NCI-H1048 (cell line): ENCODE results near the gene PTCD2.

Source experiments
- DNase-seq: peaks from one replicate; lab custom pipeline; 2025; lab: John Stamatoyannopoulos, UW

PTCD2 gene, protein sequence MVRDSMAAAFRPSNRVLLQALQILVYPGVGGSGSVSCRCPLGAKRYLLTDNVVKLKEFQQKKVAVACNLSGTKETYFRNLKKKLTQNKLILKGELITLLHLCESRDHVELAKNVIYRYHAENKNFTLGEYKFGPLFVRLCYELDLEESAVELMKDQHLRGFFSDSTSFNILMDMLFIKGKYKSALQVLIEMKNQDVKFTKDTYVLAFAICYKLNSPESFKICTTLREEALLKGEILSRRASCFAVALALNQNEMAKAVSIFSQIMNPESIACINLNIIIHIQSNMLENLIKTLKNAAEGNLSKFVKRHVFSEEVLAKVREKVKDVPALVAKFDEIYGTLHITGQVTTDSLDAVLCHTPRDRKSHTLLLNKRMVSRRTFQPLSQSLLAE

DNA sequence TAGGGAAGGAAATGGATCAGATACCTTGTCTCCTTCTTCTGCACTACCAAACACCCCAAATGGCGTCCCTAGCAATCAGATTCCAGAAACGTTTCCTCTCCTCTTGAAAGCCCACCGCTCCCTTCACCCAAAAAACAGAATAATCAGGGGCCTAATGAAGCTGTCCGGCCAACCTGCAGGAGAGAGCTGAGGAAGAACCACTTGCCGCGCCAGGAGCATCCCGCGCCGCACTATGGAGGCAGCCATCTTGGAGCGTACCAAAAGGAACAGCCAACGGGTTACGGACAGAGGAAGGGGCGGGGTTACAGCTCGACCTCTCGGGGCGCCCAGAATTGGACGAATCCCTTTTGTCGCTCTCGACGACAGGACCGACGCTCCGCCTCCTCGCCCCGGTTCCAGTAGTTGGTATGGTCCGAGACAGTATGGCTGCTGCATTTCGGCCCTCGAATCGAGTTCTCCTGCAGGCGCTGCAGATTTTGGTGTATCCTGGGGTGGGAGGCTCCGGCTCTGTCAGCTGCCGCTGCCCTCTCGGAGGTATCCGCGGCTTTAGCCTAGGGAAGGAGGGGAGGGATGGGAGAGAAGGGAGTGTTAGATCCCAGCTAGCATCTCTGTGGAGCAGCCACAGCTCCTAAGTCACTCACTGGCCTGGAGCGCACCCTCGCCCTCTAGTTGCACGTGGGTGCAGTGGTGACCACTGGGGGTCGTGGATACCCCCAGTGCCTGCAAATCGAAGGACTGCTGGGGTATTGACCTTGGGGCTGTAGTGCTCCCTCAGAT, at the start of gene PTCD2, which contains the start of gene MRPS27:
TSS of gene PTCD2 (plus strand) at position 398 of the 777 bp plus-strand sequence. CDS start at position 408, 10 bp downstream.
TSS of gene MRPS27 (minus strand) at position 265 of the 777 bp plus-strand sequence. CDS start at position 246, 19 bp downstream.
- peak; percentile 97 for DNase-seq

DNA sequence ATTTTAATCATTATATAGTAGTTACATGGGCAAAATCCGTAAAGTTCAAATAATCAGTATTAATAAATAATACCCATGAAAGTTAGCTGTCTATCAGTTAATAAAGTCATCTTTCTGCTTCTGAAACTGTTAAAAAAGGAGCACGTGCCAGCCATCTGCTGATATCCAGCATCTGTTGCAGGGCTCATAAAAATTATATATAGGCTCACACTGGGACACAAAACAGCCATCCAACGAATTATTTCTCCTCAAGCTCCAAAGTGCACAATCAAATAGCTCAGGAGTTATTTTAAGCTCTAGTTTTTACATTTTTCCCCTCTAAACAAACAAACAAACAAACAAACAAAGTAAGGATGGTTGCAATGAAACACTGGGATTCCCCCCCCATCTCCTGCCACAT, 48.5 kb upstream of the PTCD2 start:
- DNase-seq = no peak

DNA sequence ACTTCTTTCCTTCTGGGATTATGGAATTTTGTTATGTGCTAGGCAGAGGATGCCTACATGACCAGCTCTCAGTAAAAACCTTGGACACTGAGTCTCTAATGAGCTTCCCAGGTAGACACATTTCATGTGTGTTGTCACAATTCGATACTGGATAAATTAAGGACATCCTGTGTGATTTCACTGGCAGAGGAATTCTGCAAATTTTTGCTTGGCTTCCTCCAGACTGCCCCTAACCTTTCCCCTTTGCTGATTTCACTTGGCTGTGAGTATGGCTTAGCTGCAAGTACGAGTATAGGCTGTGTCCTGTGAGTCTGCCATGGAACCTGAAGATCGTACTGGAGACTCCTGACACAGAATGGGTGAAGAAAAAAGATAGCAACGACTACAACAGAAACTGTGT, 47.8 kb upstream of the PTCD2 start:
- DNase-seq = no peak

DNA sequence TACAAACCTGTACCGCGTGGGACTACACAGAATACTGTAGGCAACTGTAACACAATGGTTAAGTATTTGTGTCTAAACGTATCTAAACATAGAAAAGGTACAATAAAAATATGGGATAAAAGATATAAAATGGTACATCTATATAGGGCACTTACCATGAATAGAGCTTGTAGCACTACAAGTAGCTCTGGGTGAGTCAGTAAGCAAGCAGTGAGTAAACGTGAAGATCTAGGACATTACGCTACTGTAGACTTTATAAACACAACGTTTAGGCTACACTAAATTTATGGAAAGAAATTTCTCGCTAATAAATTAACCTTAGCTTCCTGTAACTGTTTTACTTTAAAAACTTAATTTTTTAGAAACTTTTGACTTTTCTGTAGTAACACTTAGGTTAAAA, 46.6 kb upstream of the PTCD2 start:
- DNase-seq = no peak

DNA sequence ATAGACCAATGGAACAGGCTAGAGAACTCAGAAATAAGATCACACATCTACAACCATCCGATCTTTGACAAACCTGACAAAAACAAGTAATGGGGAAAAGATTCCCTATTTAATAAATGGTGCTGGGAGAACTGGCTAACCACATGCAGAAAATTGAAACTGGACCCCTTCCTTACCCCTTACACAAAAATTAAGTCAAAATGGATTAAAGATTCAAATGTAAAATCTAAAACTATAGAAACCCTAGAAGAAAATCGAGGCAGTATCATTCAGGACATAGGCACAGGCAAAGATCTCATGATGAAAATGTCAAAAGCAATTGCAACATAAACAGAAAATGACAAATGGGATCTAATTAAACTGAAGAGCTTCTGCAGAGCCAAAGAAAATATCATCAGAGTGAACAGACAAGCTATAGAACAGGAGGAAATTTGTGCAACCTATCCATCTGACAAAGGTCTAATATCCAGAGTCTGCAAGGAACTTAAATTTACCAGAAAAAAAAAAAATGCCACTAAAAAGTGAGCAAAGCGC, 43.9 kb upstream of the PTCD2 start:
- no peak for DNase-seq

DNA sequence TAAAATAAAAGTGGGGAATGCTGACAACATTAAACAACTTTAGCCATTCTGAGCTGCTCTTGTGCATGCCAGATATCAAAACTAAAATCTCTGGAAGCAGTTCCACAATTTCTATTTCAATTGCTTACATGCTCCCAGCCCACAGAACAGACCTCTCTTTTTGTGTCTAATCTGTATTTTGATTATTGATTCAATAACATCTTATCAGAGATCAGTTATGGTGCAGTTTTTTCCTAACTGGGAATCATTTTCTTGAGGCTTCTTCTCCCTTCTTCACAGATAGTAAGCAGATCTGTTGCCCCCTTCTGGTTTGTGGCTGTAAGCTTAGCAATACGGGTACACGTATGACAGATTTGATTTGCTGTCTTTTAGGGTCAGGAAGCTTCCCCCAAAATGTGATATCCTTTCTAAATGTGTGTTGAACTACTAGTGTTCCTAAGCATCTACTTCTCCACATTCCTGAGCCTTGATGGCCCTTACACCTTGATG, 39.5 kb upstream of the PTCD2 start:
- no peak for DNase-seq

DNA sequence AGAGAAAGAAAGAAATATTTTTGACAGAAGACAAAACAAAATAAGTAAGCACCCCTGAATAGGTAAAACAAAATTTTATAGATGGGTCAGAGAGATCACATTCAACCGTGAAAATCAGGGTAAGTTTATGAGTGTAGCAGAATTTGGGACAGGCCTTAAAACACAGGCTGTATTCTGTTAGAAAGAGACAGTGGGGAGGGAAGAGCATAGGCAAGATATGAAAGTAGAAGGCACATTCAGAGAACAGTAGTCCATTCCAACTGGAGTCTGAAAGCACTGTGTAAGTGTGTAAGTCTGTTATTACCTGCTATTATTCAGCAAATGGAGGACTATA, 38.8 kb upstream of the PTCD2 start:
- no peak for DNase-seq

DNA sequence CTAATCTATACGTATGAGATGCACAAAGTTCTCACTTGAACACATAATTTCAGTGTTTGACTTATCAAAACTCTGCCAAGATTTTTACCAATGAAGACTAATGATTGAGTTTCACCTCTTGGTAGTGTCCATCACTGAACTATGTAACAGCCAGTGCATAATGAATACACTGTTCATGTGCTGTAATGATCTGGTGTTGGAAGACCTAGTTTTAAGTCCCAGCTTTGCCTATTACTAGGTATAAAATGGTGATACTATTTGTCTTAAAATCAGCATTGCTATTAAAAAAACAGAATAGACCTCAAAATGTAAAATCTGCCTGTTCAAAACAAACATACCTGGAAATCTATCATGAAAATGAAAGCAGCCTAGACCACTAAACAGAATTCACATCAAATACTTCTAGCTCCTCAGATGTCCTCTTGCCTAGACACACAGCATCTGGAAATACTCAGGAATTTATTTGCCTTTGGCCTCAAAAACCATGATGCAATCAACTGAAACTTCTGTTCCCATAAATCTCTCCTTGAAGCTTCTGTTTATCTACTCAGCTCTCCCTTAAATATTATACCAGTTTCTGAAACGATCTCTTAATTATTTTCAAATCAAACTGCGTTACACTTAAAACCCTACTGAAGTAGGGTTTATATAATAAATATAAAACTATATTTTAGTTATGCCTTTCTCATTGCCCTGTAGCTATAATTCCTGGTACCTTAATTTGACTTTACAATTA, 38.2 kb upstream of the PTCD2 start:
- no peak for DNase-seq

DNA sequence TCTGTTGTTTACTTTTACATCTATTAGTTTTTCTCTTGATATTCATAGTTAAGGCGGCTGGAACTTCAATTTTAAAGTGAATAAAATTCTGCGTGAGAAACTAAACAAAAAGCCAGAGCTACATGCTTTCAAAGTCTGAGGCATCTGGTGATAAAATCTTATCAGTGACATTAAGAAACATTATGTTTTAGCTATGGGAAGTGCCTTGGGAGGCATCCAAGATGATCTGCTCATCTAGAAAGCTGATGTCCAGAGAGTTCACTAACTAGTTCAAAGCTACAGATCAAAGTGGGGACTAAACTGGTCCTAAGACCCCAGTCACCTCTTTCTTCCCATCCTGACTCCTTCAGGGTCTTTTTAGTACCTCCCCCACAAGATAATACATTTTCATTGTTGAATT, 37.3 kb upstream of the PTCD2 start:
- DNase-seq = no peak

DNA sequence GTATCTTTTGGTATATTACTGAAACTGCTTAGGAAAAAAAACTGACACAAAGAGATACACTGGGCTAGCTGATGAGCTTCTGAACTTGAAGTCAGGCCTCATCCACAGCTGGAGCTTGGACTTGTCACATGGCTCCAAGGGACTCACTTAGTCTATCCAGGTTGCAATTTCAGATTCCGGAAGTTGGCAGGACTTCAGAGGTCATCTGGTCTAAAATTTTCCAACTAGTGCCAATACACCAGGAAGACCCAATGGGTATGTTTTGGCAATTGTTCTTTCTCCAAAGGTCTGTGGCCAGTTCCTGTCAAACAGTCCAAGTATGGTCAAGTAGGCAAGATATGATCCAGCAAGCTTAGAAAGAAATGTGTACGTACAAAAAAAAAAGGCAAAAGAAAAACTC, 36.8 kb upstream of the PTCD2 start:
- no peak for DNase-seq

DNA sequence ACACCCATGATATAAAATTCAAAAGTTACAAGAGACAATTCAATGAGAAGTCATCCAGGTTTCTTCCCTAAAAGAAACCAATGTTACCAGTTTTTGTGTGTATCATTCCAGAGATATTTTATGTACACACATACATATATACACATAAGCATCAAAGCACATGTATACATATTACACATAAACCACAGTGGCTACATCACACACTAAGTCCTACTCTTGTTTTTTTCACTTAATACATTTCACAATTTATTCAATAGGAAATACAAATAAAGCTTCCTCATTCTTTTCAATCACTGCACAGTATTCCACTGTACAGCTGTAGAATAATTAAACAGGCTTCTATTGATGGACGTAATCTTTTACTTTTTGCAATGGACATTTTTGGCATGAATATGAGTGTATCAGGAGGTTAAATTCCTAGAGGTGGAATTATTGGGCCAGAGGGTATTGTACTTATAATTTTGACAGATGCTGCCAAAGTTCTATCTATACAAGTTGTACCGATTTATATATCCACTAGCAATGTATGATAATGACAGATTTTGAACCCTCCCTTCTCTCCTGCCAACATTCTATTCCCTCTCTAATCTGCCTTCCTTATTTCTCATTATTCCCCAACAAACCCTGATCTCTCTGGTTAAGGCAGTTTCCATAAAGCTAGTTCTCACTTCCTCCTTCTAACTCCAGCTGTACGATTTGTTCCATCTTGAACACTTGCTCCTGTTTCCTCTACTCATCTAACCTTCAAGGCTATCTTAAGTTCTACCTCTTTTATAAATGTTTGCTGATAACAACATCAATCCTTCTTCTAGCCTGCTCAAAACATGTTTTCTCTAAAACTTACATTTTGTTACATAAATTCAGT, 35.4 kb upstream of the PTCD2 start:
- DNase-seq = no peak

DNA sequence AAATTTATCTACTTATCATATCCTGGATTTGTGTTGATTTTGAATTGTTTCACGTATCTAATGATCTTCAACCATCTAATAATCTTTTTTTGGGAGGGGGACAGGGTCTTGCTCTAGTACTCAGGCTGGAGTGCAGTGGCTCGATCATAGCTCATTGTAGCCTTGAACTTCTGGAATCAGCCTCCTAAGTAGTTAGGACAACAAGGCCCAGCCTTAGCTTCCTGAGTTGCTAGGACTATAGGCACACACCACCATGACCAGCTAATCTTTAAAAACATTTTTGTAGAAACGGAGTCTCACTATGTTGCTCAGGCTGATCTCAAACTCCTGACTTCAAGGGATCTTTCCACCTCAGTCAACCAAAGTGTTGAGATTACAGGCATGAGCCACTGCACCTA, 34.8 kb upstream of the PTCD2 start:
- no peak for DNase-seq

DNA sequence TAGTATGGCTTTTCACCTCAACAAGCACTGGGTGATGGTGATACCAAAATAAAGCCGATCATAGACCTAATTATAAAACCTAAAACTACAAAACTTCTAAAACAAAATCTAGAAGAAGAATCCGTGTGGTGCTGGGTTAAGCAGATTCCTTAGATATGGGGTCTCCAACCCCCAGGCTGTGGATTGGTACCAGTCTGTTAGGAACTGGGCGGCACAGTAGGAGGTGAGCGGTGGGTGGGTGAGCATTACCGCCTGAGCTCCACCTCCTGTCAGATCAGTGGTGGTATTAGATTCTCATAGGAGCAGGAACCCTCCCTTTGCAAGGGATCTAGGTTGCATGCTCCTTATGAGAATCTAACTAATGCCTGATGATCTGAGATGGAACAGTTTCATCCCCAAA, 33.4 kb upstream of the PTCD2 start:
- DNase-seq = no peak

DNA sequence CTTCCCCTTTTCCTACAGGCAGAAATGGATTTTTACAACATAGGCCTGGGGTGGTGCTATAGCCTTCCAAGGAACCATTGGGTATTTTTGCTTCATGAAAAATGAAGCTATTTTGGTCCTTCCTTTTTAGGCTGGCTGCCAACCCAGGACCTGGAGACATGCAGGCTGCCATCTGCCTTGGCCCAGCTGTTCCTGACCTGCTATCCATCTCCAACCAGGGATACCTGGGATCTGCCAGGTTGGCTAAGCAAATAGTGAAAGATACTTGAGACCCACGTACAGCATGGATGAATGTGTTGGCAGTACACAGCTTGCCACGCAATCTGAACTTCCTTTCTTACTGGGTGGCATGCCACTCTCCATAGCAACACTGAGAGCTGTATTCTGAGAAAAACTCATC, 31.2 kb upstream of the PTCD2 start:
- no peak for DNase-seq

DNA sequence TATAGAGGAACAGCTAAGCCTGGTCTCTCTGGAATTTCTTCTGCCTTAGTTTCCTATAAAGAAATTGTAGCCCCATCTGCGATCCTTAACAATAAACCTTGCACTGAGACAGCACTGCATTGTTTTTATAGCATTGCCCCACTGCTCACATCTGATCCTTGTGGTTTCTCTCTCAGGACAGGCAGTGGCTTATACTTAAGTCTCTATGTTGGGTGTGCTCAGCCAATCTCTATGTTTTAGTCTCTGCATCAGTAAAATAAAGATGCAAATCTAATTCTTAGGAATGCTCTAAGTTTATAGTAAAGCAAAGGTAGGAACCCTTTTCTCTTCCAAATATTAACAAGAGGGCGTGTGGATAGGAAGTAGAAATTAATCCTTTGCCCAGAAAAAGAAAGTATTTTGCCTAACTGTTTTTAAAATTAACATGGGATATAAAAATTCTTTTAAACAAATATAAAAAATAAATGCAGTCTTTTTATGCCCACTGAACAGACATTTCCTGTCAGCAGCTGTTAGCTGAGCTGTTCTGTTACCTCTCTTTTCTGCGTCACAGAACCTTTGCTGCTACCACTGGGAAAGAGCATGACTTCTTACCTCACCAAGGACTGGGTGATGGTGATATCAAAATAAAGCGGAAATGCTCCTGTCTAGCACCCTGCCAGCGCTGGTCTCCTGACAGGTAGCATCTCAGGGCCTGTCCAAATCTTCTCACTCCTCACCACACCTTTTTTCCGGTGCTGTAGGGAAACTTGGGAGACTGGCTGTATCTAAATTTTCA, 29.6 kb upstream of the PTCD2 start:
- DNase-seq = no peak

DNA sequence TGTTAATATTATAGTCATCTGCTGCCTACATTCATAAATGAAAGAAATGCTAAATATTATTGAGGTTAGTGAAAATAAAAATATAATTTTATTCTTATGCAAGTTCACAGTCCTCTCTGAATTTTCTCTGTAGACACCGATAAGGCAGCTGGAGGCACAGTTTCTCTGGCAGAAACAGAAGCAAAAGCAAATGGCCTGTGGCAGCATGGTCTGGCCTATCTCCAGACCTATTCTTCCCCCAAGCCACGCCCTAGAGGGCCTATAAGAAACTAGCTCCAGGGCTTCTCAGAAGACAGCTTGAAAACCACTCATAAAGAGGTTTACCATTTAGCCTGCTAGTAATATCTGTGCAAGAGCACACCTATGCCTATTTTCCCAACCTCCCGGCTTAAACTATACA, 28.6 kb upstream of the PTCD2 start:
- DNase-seq = no peak

DNA sequence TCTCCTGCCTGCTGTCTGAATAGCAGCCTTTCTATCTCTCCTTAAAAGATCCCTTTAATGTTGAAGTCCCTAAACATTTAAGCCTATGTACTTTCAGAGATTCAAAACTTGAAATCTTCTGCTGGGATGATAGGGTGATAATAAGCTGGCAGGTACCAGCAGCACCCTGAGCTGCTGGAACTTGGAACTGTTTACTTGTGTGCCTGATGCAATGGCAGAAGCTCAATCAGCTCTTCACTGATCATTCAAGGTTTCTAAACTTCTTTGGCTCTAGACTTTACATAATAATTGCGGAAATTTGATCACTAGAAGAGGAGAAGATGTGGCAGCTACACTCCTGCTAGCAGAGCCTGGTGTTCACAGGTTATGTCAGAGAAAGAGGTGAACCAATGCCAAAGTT, 27.8 kb upstream of the PTCD2 start:
- DNase-seq = no peak

DNA sequence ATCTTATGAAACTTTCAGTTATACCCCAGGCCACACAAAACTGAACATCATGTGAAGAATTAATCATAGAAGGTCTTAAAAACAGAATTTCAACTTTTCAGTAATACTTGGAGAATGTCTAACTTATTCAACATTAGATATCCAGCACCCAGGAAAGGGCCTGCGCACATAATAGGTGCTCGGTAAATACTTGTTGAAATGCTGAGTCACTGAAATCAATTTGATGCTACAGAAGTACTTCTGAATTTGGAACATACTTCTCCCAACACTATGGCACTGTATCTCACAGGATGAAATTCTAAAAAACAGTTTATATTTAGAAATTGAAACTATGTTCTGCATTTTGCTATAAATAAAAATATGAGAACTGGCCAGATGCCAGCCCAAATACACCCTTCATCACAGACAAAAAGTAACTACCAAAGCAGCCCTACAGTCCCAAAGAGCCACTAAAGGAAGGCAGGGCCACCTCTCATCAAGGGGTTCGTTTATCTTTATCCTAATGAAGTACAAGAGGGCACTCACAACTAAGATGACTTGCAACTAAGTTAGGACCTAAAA, 26.6 kb upstream of the PTCD2 start:
- no peak for DNase-seq

DNA sequence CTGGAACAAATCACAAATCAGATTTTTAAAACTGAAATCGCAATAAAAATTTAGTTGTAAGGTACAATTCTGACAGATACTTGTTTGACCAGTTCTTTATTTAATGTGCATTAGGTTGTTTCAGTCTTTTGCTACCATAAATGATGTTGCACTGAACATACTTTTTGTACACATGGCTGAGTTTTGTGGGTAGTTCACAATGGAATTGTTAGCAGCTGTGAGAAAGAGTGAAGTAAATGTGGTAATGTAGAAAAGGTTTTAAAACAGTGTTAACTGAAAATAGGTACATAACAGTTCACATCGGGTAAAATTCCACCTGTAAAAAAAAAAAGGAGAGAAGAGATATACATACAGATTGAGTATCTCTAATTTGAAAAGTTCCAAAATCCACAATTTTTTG, 25.7 kb upstream of the PTCD2 start:
- no peak for DNase-seq

DNA sequence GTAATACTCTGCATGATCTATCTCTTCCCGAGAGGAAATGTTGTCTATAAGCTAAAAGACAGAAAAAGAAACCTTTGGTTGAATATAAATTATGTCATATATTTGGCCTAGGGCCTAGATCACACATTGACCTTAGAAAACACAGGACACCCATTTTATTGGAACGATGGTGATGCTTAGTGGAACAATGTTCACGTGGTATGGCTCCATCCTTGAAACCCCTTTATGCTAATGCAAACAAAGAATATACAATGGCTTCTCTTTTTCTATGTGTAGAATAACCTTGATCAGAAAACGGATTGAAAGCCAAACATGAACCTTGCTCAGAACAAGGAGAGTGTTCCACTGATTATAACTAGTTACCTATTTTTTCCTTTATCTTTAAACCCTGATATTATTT, 24.6 kb upstream of the PTCD2 start:
- no peak for DNase-seq
